Right atrium auricular region (tissue), 2 donors: ENCODE measurements around the gene EHHADH. TPM values are rescaled to one million over a fixed set of nuclear protein-coding genes. Genes with fewer than 3 reads are reported as not detected.

ENCODE experiments used
- DNase-seq: peaks from one replicate; pipeline ENCODE4 v3.0.0-alpha.2; 2019; ENCODE audit warnings: low spot score
- H3K27ac ChIP-seq, 2 donors: fragments of 200-600 bp; sonication (generic); 1 replicate in 1 of 2; 2 replicates in 1 of 2; pipeline ENCODE4 v1.5.1; 2016 to 2019
- H3K27me3 ChIP-seq, 2 donors: fragments of 200-600 bp; sonication (generic); one replicate each; pipeline versions ENCODE4 v1.5.1 to v1.6.0; 2017 to 2019
- H3K36me3 ChIP-seq: fragments of 200-600 bp; sonication (generic); one replicate; pipeline ENCODE4 v1.5.1; 2016
- H3K4me1 ChIP-seq, 2 donors: fragments of 200-600 bp; sonication (generic); one replicate each; pipeline versions ENCODE4 v1.5.1 to v1.6.0; 2017 to 2019
- H3K4me3 ChIP-seq, 2 donors: fragments of 200-600 bp; sonication (generic); 1 replicate in 1 of 2; 2 replicates in 1 of 2; pipeline ENCODE4 v1.5.1; 2017 to 2019; ENCODE audit warnings: mild to moderate bottlenecking in 1 of 2, moderate library complexity in 1 of 2
- H3K9me3 ChIP-seq, 2 donors: fragments of 200-600 bp; sonication (generic); one replicate each; pipeline ENCODE4 v1.5.1; 2019
- CTCF ChIP-seq, 2 donors: fragments of 200-600 bp; sonication (generic); IDR thresholded peaks; one replicate each; pipeline ENCODE4 v1.5.1; 2019; ENCODE audit warnings: antibody characterized with exemption in 2 of 2
- total RNA-seq, 2 donors: library from RNA; depleted of rRNA; stranded (reverse); fragments of >200 nt; gene quantifications; one replicate each; pipeline ENCODE4 v1.1.0, GENCODE V29; 2016

EHHADH gene
- total RNA-seq, 2 donors from 2014 or later, result 3.6 to 24.3 TPM

GRCh38 chr3:185188816-185189215 is 65.0 kb downstream of the EHHADH start:
- Histone ChIP-seq H3K36me3 (peaks cover 10% of the 10 kb centered on the region), H3K27ac (no peak overlapping the region), H3K4me3 (no peak overlapping the region), H3K27me3 (no peaks in the 10 kb centered on the region), H3K4me1 (no peaks in the 10 kb centered on the region), H3K9me3 (no peaks in the 10 kb centered on the region)
- no peak for DNase-seq
- TF ChIP-seq CTCF (IDR thresholded peaks at IDR 0.05), result no peak

GRCh38 chr3:185187391-185187790 is 66.5 kb downstream of the EHHADH start:
- no peaks in the 10 kb centered on the region for H3K27me3 ChIP-seq
- no peak overlapping the region for H3K27ac ChIP-seq
- H3K9me3 ChIP-seq, result no peaks in the 10 kb centered on the region
- H3K4me3 ChIP-seq, result no peak overlapping the region
- no peaks in the 10 kb centered on the region for H3K4me1 ChIP-seq
- DNase-seq, result no peak
- no peak for TF ChIP-seq CTCF (IDR thresholded peaks at IDR 0.05)
- H3K36me3 ChIP-seq, result peaks cover under 1% of the 10 kb centered on the region

GRCh38 chr3:185176750-185177359 is 77.0 kb downstream of the EHHADH start:
- peak; percentile 65 for DNase-seq
- H3K4me1 ChIP-seq, result peaks cover 0 to 4% of the 10 kb centered on the region in 2 donors
- H3K27me3 ChIP-seq, result no peaks in the 10 kb centered on the region
- H3K4me3 ChIP-seq, result no peak overlapping the region
- TF ChIP-seq CTCF (IDR thresholded peaks at IDR 0.05), result peak; percentile 63 to 77
- no peak overlapping the region for H3K27ac ChIP-seq
- no peaks in the 10 kb centered on the region for H3K36me3 ChIP-seq
- H3K9me3 ChIP-seq, result no peaks in the 10 kb centered on the region

GRCh38 chr3:185175370-185175987 is 78.4 kb downstream of the EHHADH start:
- peak; percentile 72 for DNase-seq
- H3K36me3 ChIP-seq, result no peaks in the 10 kb centered on the region
- H3K27ac ChIP-seq, result peak overlapping the region; percentile 35 to 43
- no peak overlapping the region for H3K4me3 ChIP-seq
- TF ChIP-seq CTCF (IDR thresholded peaks at IDR 0.05), result no peak
- H3K9me3 ChIP-seq, result no peaks in the 10 kb centered on the region
- H3K27me3 ChIP-seq, result no peaks in the 10 kb centered on the region
- peaks cover 0 to 4% of the 10 kb centered on the region in 2 donors for H3K4me1 ChIP-seq

- Histone ChIP-seq H3K36me3 (no peaks in the 10 kb centered on the region), H3K27me3 (no peaks in the 10 kb centered on the region), H3K27ac (no peak overlapping the region), H3K9me3 (no peaks in the 10 kb centered on the region), H3K4me1 (peaks cover 0 to 4% of the 10 kb centered on the region in 2 donors), H3K4me3 (no peak overlapping the region)
- no peak for DNase-seq
- TF ChIP-seq CTCF (IDR thresholded peaks at IDR 0.05), result no peak
Measured at GRCh38 chr3:185172086-185173049, 81.5 kb downstream of the EHHADH start.
